Ovary (tissue), 3 donors: ENCODE measurements around the gene EID2.

Experiments
- CTCF ChIP-seq, 3 donors: fragments of 450-650 bp in 2 of 3; fragments of 200-600 bp in 1 of 3; IDR thresholded peaks; one replicate each; pipeline versions ENCODE4 v1.5.1 to v1.8.0; 2016 to 2022; ENCODE audit warnings: antibody characterized with exemption in 3 of 3, mild to moderate bottlenecking in 1 of 3
- EP300 ChIP-seq: sonication (generic); formaldehyde crosslinking; IDR thresholded peaks from one replicate; pipeline ENCODE4 v1.6.1; 2017; ENCODE audit warnings: antibody characterized with exemption
- POLR2A ChIP-seq: fragments of 450-650 bp; IDR thresholded peaks from one replicate; pipeline ENCODE4 v1.6.1; 2017; ENCODE audit warnings: antibody characterized with exemption, mild to moderate bottlenecking, moderate library complexity
- donor health status: DM: no; HTN: no; CAD: no.

- TF ChIP-seq CTCF (IDR thresholded peaks at IDR 0.05) (no peak), POLR2A (no peak), EP300 (no peak)
Observed at GRCh38 chr19:39499932-39500331, 40.0 kb downstream of the EID2 start.
